Omental fat pad (tissue), 4 donors: ENCODE measurements around the gene SPG11. TPM values are rescaled to one million over a fixed set of nuclear protein-coding genes. Genes with fewer than 3 reads are reported as not detected.
A peak's percentile ranks its signal among the peaks of the same experiment; 100 is the strongest.

Experiments used
- ATAC-seq: fragments of 150-250 bp; one replicate; pipeline ENCODE4 v1.9.1; 2016; ENCODE audit warnings: mild to moderate bottlenecking, moderate library complexity; ENCODE audit not compliant: low FRiP score
- DNase-seq: peaks from one replicate; pipeline ENCODE4 v3.0.0-alpha.2; 2019; ENCODE audit warnings: low spot score
- total RNA-seq, 4 donors: library from RNA; depleted of rRNA; stranded (reverse); fragments of >200 nt; gene quantifications; one replicate each; pipeline ENCODE4 v1.1.0, GENCODE V29; 2016
- TF ChIP-seq, protein P1 (sequence below), 3 donors: fragments of 450-650 bp; IDR thresholded peaks; one replicate each; pipeline ENCODE4 v1.5.1; 2016 to 2017; ENCODE audit warnings: antibody characterized with exemption in 3 of 3, mild to moderate bottlenecking in 3 of 3, moderate library complexity in 2 of 3

Gene SPG11, protein sequence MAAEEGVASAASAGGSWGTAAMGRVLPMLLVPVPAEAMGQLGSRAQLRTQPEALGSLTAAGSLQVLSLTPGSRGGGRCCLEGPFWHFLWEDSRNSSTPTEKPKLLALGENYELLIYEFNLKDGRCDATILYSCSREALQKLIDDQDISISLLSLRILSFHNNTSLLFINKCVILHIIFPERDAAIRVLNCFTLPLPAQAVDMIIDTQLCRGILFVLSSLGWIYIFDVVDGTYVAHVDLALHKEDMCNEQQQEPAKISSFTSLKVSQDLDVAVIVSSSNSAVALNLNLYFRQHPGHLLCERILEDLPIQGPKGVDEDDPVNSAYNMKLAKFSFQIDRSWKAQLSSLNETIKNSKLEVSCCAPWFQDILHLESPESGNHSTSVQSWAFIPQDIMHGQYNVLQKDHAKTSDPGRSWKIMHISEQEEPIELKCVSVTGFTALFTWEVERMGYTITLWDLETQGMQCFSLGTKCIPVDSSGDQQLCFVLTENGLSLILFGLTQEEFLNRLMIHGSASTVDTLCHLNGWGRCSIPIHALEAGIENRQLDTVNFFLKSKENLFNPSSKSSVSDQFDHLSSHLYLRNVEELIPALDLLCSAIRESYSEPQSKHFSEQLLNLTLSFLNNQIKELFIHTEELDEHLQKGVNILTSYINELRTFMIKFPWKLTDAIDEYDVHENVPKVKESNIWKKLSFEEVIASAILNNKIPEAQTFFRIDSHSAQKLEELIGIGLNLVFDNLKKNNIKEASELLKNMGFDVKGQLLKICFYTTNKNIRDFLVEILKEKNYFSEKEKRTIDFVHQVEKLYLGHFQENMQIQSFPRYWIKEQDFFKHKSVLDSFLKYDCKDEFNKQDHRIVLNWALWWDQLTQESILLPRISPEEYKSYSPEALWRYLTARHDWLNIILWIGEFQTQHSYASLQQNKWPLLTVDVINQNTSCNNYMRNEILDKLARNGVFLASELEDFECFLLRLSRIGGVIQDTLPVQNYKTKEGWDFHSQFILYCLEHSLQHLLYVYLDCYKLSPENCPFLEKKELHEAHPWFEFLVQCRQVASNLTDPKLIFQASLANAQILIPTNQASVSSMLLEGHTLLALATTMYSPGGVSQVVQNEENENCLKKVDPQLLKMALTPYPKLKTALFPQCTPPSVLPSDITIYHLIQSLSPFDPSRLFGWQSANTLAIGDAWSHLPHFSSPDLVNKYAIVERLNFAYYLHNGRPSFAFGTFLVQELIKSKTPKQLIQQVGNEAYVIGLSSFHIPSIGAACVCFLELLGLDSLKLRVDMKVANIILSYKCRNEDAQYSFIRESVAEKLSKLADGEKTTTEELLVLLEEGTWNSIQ (N-terminal part only)
- total RNA-seq, result 100 to 1,000 TPM in 1 of 4 donors, 10 to 100 TPM in 3; 57.8 to 115 (median 63.3) TPM

DNA sequence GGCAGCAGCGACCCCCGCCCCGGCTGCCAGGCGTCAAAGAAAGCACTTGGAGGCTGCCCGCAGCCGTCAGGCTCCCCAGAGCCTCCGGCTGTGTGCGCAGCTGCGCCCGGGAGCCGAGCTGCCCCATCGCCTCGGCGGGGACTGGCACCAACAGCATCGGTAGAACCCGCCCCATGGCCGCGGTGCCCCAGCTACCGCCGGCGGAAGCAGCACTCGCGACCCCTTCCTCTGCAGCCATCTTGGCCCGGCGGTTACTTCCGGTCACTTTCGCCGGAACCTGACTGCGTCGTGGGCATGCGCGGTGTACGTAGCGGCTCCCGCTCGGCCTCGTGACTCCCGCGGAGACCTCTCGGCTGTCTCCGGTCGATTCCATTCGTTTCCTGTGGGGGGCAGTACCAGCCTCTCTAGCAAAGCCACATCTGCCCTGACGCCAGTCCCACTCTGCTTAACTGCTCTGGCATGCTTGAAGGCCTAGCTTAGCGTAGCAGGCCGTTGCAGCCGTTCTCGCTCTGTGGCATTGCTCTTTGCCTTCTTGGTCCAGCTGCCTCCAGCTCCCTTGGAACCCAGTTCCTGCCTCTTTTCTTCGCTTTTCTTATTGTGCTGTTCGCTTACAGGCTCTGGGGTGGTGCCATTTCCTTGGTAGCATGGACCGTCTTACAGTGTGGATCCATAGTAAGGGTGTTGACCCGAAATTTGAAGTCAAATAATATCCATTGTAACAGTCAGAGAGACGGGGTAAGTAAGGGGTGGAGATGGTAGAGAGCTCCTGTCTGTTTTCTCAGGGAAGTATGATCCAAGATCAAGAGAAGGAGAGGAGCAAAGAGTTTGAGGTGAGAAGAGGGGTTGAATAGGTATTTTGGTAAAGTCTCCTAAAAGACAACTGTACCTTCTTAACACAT lies at the start of gene SPG11:
SPG11 (minus strand) TSS at position 253 of the 899 bp plus-strand sequence; CDS start at position 238, 15 bp downstream.
- TF ChIP-seq, protein P1, sequence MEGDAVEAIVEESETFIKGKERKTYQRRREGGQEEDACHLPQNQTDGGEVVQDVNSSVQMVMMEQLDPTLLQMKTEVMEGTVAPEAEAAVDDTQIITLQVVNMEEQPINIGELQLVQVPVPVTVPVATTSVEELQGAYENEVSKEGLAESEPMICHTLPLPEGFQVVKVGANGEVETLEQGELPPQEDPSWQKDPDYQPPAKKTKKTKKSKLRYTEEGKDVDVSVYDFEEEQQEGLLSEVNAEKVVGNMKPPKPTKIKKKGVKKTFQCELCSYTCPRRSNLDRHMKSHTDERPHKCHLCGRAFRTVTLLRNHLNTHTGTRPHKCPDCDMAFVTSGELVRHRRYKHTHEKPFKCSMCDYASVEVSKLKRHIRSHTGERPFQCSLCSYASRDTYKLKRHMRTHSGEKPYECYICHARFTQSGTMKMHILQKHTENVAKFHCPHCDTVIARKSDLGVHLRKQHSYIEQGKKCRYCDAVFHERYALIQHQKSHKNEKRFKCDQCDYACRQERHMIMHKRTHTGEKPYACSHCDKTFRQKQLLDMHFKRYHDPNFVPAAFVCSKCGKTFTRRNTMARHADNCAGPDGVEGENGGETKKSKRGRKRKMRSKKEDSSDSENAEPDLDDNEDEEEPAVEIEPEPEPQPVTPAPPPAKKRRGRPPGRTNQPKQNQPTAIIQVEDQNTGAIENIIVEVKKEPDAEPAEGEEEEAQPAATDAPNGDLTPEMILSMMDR (IDR thresholded peaks at IDR 0.05), result peak in 2 of 3 donors; percentile 71 to 92
- DNase-seq, result peak; percentile 95
- peak; percentile 99 for ATAC-seq

DNA sequence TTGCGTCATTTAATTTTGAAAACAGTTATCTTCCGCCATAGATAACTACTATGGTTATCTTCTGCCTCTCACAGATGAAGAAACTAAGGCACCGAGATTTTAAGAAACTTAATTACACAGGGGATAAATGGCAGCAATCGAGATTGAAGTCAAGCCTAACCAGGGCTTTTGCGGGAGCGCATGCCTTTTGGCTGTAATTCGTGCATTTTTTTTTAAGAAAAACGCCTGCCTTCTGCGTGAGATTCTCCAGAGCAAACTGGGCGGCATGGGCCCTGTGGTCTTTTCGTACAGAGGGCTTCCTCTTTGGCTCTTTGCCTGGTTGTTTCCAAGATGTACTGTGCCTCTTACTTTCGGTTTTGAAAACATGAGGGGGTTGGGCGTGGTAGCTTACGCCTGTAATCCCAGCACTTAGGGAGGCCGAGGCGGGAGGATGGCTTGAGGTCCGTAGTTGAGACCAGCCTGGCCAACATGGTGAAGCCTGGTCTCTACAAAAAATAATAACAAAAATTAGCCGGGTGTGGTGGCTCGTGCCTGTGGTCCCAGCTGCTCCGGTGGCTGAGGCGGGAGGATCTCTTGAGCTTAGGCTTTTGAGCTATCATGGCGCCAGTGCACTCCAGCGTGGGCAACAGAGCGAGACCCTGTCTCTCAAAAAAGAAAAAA lies 49.0 kb upstream of the SPG11 start:
- peak; percentile 40 for DNase-seq
- peak; percentile 31 for ATAC-seq
- TF ChIP-seq, protein P1 (IDR thresholded peaks at IDR 0.05), result no peak

DNA sequence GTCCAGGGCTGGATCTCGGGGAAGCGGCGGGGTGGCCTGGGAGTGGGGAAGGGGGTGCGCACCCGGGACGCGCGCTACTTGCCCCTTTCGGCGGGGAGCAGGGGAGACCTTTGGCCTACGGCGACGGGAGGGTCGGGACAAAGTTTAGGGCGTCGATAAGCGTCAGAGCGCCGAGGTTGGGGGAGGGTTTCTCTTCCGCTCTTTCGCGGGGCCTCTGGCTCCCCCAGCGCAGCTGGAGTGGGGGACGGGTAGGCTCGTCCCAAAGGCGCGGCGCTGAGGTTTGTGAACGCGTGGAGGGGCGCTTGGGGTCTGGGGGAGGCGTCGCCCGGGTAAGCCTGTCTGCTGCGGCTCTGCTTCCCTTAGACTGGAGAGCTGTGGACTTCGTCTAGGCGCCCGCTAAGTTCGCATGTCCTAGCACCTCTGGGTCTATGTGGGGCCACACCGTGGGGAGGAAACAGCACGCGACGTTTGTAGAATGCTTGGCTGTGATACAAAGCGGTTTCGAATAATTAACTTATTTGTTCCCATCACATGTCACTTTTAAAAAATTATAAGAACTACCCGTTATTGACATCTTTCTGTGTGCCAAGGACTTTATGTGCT lies 48.4 kb upstream of the SPG11 start:
- TF ChIP-seq, protein P1 (IDR thresholded peaks at IDR 0.05), result no peak
- DNase-seq (no peak), ATAC-seq (peak; percentile 38)

DNA sequence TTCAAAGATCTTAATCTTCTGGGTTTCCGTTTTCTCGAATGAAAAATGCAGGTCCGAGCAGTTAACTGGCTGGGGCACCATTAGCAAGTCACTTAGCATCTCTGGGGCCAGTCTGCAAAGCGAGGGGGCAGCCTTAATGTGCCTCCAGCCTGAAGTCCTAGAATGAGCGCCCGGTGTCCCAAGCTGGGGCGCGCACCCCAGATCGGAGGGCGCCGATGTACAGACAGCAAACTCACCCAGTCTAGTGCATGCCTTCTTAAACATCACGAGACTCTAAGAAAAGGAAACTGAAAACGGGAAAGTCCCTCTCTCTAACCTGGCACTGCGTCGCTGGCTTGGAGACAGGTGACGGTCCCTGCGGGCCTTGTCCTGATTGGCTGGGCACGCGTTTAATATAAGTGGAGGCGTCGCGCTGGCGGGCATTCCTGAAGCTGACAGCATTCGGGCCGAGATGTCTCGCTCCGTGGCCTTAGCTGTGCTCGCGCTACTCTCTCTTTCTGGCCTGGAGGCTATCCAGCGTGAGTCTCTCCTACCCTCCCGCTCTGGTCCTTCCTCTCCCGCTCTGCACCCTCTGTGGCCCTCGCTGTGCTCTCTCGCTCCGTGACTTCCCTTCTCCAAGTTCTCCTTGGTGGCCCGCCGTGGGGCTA lies 47.8 kb upstream of the SPG11 start, which contains the start of the genes B2M and PATL2:
B2M (plus strand) TSS at position 422 of the 647 bp plus-strand sequence; CDS start at position 452, 30 bp downstream.
PATL2 (minus strand) TSS at position 228 of the 647 bp plus-strand sequence. CDS start 34,833 bp downstream, outside the sequence.
- peak; percentile 94 for DNase-seq
- peak; percentile 92 for ATAC-seq
- TF ChIP-seq, protein P1 (IDR thresholded peaks at IDR 0.05), result no peak
